Neural cell (in vitro differentiated cells): ENCODE measurements around the gene SYPL2. TPM values are rescaled to one million over a fixed set of nuclear protein-coding genes. Genes with fewer than 3 reads are reported as not detected.

Source experiments
- H2AFZ ChIP-seq: fragments of 200-600, 300-800 bp; sonication (generic), shearing (Covaris generic); 2 replicates; pipeline ENCODE4 v1.6.0; 2014; ENCODE audit warnings: low read depth, mild to moderate bottlenecking, antibody characterized with exemption, low read length, moderate library complexity
- H3F3A ChIP-seq: fragments of 200-600 bp; shearing (Covaris generic); 2 replicates; pipeline ENCODE4 v1.6.1; 2016; ENCODE audit warnings: mild to moderate bottlenecking, moderate library complexity, mixed read lengths, antibody characterized with exemption, low read length; ENCODE audit not compliant: insufficient read depth, poor library complexity, severe bottlenecking
- H3K27ac ChIP-seq: fragments of 200-600, 300-800 bp; sonication (generic), shearing (Covaris generic); 2 replicates; pipeline ENCODE4 v1.5.1; 2014; ENCODE audit warnings: mild to moderate bottlenecking, low read length, moderate library complexity
- H3K27me3 ChIP-seq: fragments of 300-800, 200-600 bp; sonication (generic), shearing (Covaris generic); 2 replicates; pipeline ENCODE4 v1.6.0; 2014; ENCODE audit warnings: mild to moderate bottlenecking, low read depth, low read length, moderate library complexity; ENCODE audit not compliant: insufficient read depth
- H3K36me3 ChIP-seq: fragments of 300-800, 200-600 bp; sonication (generic), shearing (Covaris generic); 2 replicates; pipeline ENCODE4 v1.5.1; 2014; ENCODE audit warnings: mild to moderate bottlenecking, antibody characterized with exemption, low read length, moderate library complexity; ENCODE audit not compliant: insufficient read depth
- H3K4me2 ChIP-seq: fragments of 300-800, 200-600 bp; sonication (generic), shearing (Covaris generic); 2 replicates; pipeline ENCODE4 v1.6.0; 2014; ENCODE audit warnings: mild to moderate bottlenecking, low read length
- H3K4me3 ChIP-seq: fragments of 300-800, 200-600 bp; sonication (generic), shearing (Covaris generic); 2 replicates; pipeline ENCODE4 v1.5.1; 2014; ENCODE audit warnings: mild to moderate bottlenecking, low read length, moderate library complexity
- H3K79me2 ChIP-seq: fragments of 200-600 bp; shearing (Covaris generic); replicated peaks from 2 replicates; pipeline ENCODE4 v1.6.0; 2014; ENCODE audit warnings: mild to moderate bottlenecking, low read length, moderate library complexity; ENCODE audit not compliant: insufficient read depth
- H3K9ac ChIP-seq: fragments of 300-800, 200-600 bp; sonication (generic), shearing (Covaris generic); 2 replicates; pipeline ENCODE4 v1.6.1; 2016; ENCODE audit warnings: mild to moderate bottlenecking, low read length, mixed read lengths
- H3K9me2 ChIP-seq: fragments of 200-600 bp; shearing (Covaris generic); 2 replicates; pipeline ENCODE4 v1.6.1; 2016; ENCODE audit warnings: mild to moderate bottlenecking, low read length, mixed read lengths; ENCODE audit not compliant: insufficient read depth
- H3K9me3 ChIP-seq: fragments of 200-600, 300-800 bp; sonication (generic), shearing (Covaris generic); 2 replicates; pipeline ENCODE4 v1.6.1; 2016; ENCODE audit warnings: mild to moderate bottlenecking, mixed run types, low read length, moderate library complexity, mixed read lengths
- H4K20me1 ChIP-seq: fragments of 200-600 bp; shearing (Covaris generic); 2 replicates; pipeline ENCODE4 v1.6.1; 2016; ENCODE audit warnings: mild to moderate bottlenecking, mixed run types; ENCODE audit not compliant: insufficient read depth
- CTCF ChIP-seq: fragments of 450-650 bp; IDR thresholded peaks from 2 replicates; pipeline ENCODE4 v1.5.1; 2014; ENCODE audit warnings: antibody characterized with exemption, mild to moderate bottlenecking, moderate library complexity; ENCODE audit not compliant: poor library complexity, severe bottlenecking
- EP300 ChIP-seq: fragments of 450-650 bp; conservative IDR thresholded peaks from 2 replicates; pipeline ENCODE4 v1.6.1; 2014; ENCODE audit warnings: antibody characterized with exemption, mild to moderate bottlenecking, moderate library complexity; ENCODE audit not compliant: poor library complexity, severe bottlenecking
- EZH2 ChIP-seq: fragments of 200-600, 300-800 bp; shearing (Covaris generic), sonication (generic); IDR thresholded peaks from 2 replicates; pipeline ENCODE4 v1.6.1; 2014; ENCODE audit warnings: antibody characterized with exemption, low read length, borderline replicate concordance, mild to moderate bottlenecking; ENCODE audit not compliant: insufficient read depth, poor library complexity, severe bottlenecking
- MXI1 ChIP-seq: fragments of 450-650 bp; conservative IDR thresholded peaks from 2 replicates; pipeline ENCODE4 v1.6.1; 2014; ENCODE audit warnings: antibody characterized with exemption, mild to moderate bottlenecking; ENCODE audit not compliant: poor library complexity, severe bottlenecking
- POLR2AphosphoS5 ChIP-seq: IDR thresholded peaks from 2 replicates; pipeline ENCODE4 v1.6.1; 2012
- RAD21 ChIP-seq: fragments of 450-650 bp; conservative IDR thresholded peaks from 2 replicates; pipeline ENCODE4 v1.6.1; 2014; ENCODE audit warnings: antibody characterized with exemption, mild to moderate bottlenecking, moderate library complexity
- REST ChIP-seq: IDR thresholded peaks from 2 replicates; pipeline ENCODE4 v1.6.1; 2012; ENCODE audit warnings: borderline replicate concordance
- SMC3 ChIP-seq: fragments of 450-650 bp; conservative IDR thresholded peaks from 2 replicates; pipeline ENCODE4 v1.6.1; 2014; ENCODE audit warnings: antibody characterized with exemption, mild to moderate bottlenecking, moderate library complexity; ENCODE audit not compliant: poor library complexity
- TAF1 ChIP-seq: IDR thresholded peaks from 2 replicates; pipeline ENCODE4 v1.6.1; 2012; ENCODE audit warnings: low read depth
- polyA plus RNA-seq: library from polyadenylated mRNA; depleted of rRNA; stranded (reverse); fragments of >200 nt; gene quantifications from 2 replicates; pipeline ENCODE4 v1.2.3, GENCODE V29; 2014

The SYPL2 gene
- polyA plus RNA-seq, 1 donor from 2014 or later = not detected

GRCh38 chr1:109522026-109522425 lies 55.7 kb downstream of the SYPL2 start:
- H3K9me3 ChIP-seq = no peaks in the 10 kb centered on the region
- no peaks in the 10 kb centered on the region for H3K36me3 ChIP-seq
- H3F3A ChIP-seq = no peaks in the 10 kb centered on the region
- H3K79me2 ChIP-seq = no peaks in the 10 kb centered on the region
- no peak overlapping the region for H3K9ac ChIP-seq
- H4K20me1 ChIP-seq = no peaks in the 10 kb centered on the region
- no peaks in the 10 kb centered on the region for H3K9me2 ChIP-seq
- no peak overlapping the region for H3K27ac ChIP-seq
- no peak overlapping the region for H2AFZ ChIP-seq
- TF ChIP-seq EZH2 (no peak), RAD21 (no peak), POLR2AphosphoS5 (no peak), SMC3 (no peak), MXI1 (no peak), TAF1 (no peak), CTCF (no peak), EP300 (no peak), REST (no peak)
- no peak overlapping the region for H3K4me2 ChIP-seq
- H3K4me3 ChIP-seq = no peak overlapping the region
- H3K27me3 ChIP-seq = no peaks in the 10 kb centered on the region

GRCh38 chr1:109523706-109524105 lies 57.4 kb downstream of the SYPL2 start:
- Histone ChIP-seq H4K20me1 (no peaks in the 10 kb centered on the region), H3K27ac (no peak overlapping the region)

More at GRCh38 chr1:109523706-109524105, 57.4 kb downstream of the SYPL2 start:
- TF ChIP-seq TAF1 (no peak), EP300 (no peak), EZH2 (no peak), CTCF (no peak), RAD21 (no peak), POLR2AphosphoS5 (no peak), REST (no peak), SMC3 (no peak), MXI1 (no peak)
- no peaks in the 10 kb centered on the region for H3K9me2 ChIP-seq
- H3K79me2 ChIP-seq = no peaks in the 10 kb centered on the region
- no peaks in the 10 kb centered on the region for H3F3A ChIP-seq
- no peak overlapping the region for H3K9ac ChIP-seq
- H3K36me3 ChIP-seq = no peaks in the 10 kb centered on the region
- H3K4me2 ChIP-seq = no peak overlapping the region
- H3K4me3 ChIP-seq = no peak overlapping the region
- H3K27me3 ChIP-seq = no peaks in the 10 kb centered on the region
- no peaks in the 10 kb centered on the region for H3K9me3 ChIP-seq
- H2AFZ ChIP-seq = no peak overlapping the region
